LNCaP clone FGC (cell line): Measurements from ENCODE around the gene BLNK.
A peak's percentile ranks its signal among the peaks of the same experiment; 100 is the strongest.

Experiments
- DNase-seq: peaks from one replicate; pipeline ENCODE4 v3.0.0-alpha.2; 2011; ENCODE audit warnings: low read depth
- H3K4me3 ChIP-seq: 2 replicates; pipeline ENCODE4 v1.5.1; 2011; ENCODE audit warnings: mild to moderate bottlenecking, low read depth, low read length, control low read depth
- TF ChIP-seq, protein P1 (sequence below): IDR thresholded peaks from 2 replicates; pipeline ENCODE4 v1.5.1; 2012; ENCODE audit warnings: mild to moderate bottlenecking; ENCODE audit not compliant: control insufficient read depth, insufficient read depth; ENCODE audit errors: extremely low read depth

Gene BLNK

GRCh38 chr10:96218826-96219225 lies 52.5 kb downstream of the BLNK start:
- no peak overlapping the region for H3K4me3 ChIP-seq
- TF ChIP-seq, protein P1, sequence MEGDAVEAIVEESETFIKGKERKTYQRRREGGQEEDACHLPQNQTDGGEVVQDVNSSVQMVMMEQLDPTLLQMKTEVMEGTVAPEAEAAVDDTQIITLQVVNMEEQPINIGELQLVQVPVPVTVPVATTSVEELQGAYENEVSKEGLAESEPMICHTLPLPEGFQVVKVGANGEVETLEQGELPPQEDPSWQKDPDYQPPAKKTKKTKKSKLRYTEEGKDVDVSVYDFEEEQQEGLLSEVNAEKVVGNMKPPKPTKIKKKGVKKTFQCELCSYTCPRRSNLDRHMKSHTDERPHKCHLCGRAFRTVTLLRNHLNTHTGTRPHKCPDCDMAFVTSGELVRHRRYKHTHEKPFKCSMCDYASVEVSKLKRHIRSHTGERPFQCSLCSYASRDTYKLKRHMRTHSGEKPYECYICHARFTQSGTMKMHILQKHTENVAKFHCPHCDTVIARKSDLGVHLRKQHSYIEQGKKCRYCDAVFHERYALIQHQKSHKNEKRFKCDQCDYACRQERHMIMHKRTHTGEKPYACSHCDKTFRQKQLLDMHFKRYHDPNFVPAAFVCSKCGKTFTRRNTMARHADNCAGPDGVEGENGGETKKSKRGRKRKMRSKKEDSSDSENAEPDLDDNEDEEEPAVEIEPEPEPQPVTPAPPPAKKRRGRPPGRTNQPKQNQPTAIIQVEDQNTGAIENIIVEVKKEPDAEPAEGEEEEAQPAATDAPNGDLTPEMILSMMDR, result no peak
- no peak for DNase-seq

DNA sequence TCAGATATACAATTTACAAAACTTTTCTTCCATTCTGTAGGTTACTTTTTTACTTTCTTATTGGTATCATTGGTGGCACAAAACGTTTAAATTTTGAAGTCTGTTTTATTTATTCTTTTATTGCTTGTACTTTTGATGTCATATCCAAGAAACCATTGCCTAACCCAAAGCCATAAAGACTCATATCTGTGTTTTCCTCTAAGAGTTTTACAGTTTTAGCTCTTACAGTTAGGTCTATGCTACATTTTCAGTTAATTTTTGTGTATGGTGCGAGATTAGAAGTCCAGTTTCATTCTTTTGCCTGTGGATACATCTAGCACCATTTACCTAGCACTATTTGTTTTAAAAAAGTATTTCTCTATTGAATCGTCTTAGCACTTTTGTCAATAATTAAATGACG lies 53.7 kb downstream of the BLNK start:
- DNase-seq, result no peak
- TF ChIP-seq, protein P1, result no peak
- no peak overlapping the region for H3K4me3 ChIP-seq

- DNase-seq, result no peak
- no peak overlapping the region for H3K4me3 ChIP-seq
- TF ChIP-seq, protein P1, result no peak
Measured at GRCh38 chr10:96216775-96217174, 54.6 kb downstream of the BLNK start.

DNA sequence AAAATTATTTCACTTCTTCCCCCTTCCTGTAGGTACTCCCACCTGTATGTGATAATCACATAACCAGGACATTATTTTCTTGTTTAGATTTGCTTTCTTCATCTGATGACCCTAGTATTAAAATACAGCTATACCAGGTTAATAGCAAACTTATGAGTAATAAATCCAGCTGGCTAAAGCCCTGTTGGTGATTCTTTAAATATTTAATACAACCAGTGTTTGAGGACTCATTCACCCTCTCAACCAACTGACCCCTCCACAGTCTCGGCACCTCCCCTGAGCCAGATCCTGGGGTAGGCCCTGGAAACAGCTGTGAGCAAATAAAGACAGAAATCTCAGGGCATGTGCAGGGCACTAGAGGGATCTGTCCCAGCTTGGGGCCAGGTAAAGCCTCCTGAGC lies 58.5 kb downstream of the BLNK start:
- DNase-seq, result no peak
- TF ChIP-seq, protein P1, result no peak

DNA sequence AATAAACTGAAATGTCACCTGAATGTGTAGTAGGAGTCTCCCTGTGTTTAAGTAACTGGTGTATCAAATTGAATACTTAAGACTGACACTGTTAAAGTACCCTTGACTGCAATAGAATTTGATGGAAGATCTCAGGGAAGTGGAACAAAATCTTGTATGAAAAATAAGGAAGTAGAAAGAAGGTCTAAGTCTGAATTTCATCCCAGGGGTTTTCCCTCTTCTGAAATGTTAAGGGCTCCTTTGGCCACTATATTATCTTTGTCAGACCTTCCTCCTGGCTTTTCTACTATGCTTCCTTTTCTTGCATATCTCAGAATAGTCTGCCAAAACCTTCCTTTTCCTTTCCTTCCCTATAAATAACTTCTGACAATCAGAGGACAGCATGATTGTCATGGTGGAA lies 59.6 kb downstream of the BLNK start:
- DNase-seq, result no peak
- no peak overlapping the region for H3K4me3 ChIP-seq
- TF ChIP-seq, protein P1, result no peak

More for the DNA sequence above, 58.5 kb downstream of the BLNK start:
- H3K4me3 ChIP-seq, result no peak overlapping the region

- DNase-seq, result peak; percentile 68
- H3K4me3 ChIP-seq, result no peak overlapping the region
- TF ChIP-seq, protein P1, result no peak
Measured at GRCh38 chr10:96208946-96209345, 62.4 kb downstream of the BLNK start.

DNA sequence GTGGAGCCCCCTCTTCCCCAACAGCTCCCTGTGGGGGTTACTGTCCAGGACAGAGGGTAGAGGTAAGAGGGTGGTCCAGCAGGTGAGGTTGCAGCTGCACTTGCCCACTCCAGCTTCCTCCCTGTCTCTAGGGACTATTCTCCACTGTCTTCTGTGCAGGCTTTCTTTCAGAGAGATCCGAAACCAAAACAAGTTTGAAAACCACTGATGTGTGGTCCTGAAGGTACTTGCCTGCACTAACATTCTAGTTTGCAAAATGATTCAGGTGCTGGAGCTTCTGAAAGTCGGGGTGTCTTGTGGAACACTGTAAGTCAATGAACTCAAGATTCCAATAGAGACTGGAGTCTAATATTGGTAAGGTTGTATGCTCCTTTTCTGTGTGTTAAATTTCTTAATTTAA lies 63.1 kb downstream of the BLNK start:
- no peak for DNase-seq
- TF ChIP-seq, protein P1, result no peak
- H3K4me3 ChIP-seq, result no peak overlapping the region
